Activated CD4-positive, CD25-positive, alpha-beta regulatory T cell treated with anti-CD3 and anti-CD28 coated beads, Interleukin-2, amount 50 U/mL, for 24 hours (primary cell): ENCODE measurements around the gene MPLKIP.
"Not testable (repeated sequence)": the region's sequence is repeated elsewhere in the genome, so short reads cannot be mapped to it uniquely, and the experiment has no call there.

Experiments
- ATAC-seq, 2 donors: fragments of 150-1000 bp; cut with Tn5 transposase; one replicate each; pipeline ENCODE4 v1.10.0; 2021; ENCODE audit warnings: mild to moderate bottlenecking in 1 of 2, moderate library complexity in 1 of 2

Gene MPLKIP

GRCh38 chr7:40134428-40135316 lies at the start of gene MPLKIP, which contains the start of gene SUGCT:
Gene MPLKIP (minus strand): TSS chr7:40134622. CDS start chr7:40134567, 55 bp downstream.
Gene SUGCT (plus strand): TSS chr7:40135005.
- ATAC-seq, result peak; percentile 84 to 85

- no peak for ATAC-seq
Measured at GRCh38 chr7:40182452-40182851, 48.0 kb upstream of the MPLKIP start.

GRCh38 chr7:40177071-40177470 lies 42.6 kb upstream of the MPLKIP start:
- ATAC-seq, result no peak

- ATAC-seq, result no peak
Measured at GRCh38 chr7:40175725-40176510, 41.5 kb upstream of the MPLKIP start.

DNA sequence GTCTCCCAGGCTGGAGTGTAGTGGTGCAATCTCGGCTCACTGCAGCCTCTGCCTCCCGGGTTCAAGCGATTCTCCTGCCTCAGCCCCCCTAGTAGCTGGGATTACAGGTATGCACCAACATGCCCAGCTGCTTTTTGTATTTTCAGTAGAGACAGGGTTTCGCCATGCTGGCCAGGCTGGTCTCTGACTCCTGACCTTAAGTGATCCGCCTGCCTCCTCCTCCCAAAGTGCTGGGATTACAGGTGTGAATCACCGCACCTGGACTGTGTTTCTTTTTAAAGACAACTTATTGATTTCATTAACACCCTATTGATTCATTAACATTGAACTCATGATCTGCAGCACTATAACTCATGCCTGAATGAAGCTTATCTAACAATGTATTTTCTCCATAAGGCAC lies 40.8 kb upstream of the MPLKIP start:
- ATAC-seq, result not testable (repeated sequence)

DNA sequence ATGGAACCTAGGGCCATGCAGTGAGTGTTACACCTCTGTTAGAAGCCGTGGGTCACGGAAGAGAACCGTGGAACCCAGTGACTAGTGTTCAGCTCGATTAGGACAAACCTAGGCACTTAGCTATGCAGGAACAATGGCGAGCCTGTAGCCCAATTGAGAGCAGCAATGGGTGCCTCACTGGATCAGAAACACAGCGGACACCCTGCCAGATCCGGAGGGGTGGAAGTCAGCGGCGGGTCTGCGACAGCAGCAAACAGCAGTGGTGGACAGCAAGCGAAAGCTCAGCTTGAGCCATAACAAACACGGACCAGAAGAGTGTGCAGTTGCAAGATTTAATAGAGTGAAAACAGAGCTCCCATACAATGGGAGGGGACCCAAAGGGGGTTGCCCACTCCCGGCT lies 38.7 kb upstream of the MPLKIP start:
- ATAC-seq, result not testable (repeated sequence)

- not testable (repeated sequence) for ATAC-seq
Measured at GRCh38 chr7:40168266-40168665, 33.8 kb upstream of the MPLKIP start.

- no peak for ATAC-seq
Measured at GRCh38 chr7:40167291-40167690, 32.9 kb upstream of the MPLKIP start.

DNA sequence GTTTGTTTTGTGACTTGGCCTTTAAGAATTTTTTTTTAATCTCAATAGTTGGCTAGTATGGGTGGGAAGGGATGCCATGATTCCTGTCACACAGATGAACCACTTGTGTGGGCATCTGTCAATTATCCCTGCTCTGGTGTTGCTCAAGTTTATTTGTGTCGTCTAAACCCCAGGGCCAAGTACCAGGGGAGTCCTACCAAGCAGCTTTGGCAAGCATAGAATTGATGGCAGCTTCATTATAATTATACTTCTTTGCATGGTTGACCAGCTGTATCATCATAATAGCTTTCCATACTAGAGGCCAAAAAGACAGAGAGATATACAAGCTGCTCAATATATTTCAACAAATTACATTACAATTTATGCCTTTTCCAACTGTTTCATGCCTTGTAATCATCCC lies 30.8 kb upstream of the MPLKIP start:
- ATAC-seq, result no peak

DNA sequence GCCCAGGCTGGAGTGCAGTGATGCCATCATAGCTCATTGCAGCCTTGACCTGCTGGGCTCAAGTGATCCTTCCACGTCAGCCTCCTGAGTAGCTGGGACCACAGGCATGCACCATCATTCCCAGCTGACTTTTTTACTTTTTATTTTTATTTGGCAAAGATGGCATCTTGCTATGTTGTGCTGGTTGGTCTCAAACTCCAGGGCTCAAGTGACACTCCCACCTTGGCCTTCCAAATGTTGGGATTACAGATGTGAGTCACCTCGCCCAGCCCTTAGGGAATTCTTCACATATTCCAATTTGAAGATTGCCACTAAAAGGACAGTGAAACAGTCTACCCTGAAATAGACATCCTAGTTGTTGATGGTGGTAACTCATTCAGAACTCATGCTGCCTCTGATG lies 28.1 kb upstream of the MPLKIP start:
- no peak for ATAC-seq

DNA sequence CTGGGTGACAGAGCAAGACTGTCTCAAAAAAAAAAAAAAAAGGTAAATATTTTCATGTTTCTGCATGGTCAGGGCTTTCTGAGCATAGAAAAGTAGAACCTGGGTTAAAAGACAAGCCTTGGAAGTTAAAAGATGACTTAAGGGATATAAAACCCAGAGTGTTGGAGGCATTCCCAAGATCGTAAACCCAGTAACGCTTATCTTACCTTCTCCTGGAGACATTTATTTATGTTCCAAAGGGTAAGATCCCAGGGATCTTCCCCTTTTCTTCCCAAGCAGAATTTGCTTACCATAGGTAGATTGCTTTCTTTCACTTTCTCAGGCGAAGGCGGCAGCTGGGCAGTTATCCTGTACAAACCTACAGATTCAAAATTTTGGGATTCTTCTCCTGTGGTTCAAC lies 22.6 kb upstream of the MPLKIP start:
- ATAC-seq, result no peak

DNA sequence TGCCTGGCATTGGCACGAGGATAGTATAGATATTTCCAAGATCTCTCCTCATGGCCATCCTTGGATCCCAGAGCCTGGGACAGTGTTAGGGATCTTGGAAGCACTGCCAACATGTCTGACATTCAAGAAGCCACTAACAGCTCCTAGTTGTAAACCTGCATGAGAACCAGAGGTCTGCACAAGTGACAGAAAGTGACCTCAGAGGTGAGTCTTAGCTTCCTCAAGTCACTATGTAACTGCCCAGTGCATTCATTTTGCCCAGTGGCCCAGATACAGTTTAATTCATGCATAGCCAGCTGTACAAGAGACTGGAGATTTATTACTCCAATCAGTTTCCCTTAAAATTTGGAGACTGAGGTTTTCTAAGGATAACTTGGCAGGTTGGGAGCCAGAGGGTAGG lies 17.1 kb upstream of the MPLKIP start:
- no peak for ATAC-seq

DNA sequence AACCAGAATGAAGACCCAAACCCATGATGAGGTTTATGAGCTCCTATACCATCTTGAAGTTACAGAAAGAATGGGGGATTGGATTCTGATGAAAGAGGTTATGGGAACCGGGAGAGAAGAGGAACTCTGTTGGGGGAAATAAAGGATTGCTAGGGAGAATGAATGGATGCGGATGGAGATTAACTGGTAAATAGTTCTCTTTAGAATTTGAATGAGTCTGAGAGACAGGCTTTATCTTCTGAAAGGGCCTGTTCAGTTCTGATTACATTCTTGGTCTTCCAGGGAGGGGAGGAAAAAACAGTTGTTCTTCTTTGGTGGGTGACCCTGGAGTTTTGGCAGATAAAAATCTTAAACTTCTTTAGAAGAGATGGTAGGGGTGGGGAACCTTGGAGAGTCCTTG lies 14.2 kb upstream of the MPLKIP start:
- no peak for ATAC-seq

GRCh38 chr7:40148247-40148580 lies 13.8 kb upstream of the MPLKIP start:
- not testable (repeated sequence) for ATAC-seq

- ATAC-seq, result no peak
Measured at GRCh38 chr7:40147371-40148246, 13.2 kb upstream of the MPLKIP start.

DNA sequence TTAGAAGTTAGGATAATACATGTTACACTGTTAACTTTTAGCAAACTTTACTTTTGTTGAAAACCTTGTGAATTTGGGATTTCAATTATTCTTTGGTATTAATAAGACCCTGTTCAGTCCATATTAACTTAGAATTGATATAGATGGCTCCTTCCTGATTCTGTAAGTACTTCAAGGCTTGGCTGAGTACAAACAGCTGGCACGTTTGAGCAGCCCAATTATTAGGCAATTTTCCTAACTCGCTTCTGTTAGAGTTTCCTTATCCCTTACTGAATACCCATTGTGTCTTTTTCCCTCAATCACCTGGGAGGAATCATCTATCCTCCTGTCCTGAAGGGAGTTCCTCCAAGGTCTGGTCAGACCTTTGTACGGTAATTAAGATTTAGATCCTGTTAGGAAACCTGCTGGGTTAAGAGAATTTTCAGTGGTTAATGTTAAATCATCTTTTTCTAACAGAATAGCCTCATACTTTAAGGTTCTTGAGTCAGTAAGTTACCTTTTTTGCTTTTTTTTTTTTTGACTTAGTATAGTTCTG lies 11.2 kb upstream of the MPLKIP start:
- ATAC-seq, result not testable (repeated sequence)

- not testable (repeated sequence) for ATAC-seq
Measured at GRCh38 chr7:40141916-40142315, 7.5 kb upstream of the MPLKIP start.

- ATAC-seq, result not testable (repeated sequence)
Measured at GRCh38 chr7:40139891-40140290, 5.5 kb upstream of the MPLKIP start.

- ATAC-seq, result no peak
Measured at GRCh38 chr7:40138973-40139372, 4.6 kb upstream of the MPLKIP start.

DNA sequence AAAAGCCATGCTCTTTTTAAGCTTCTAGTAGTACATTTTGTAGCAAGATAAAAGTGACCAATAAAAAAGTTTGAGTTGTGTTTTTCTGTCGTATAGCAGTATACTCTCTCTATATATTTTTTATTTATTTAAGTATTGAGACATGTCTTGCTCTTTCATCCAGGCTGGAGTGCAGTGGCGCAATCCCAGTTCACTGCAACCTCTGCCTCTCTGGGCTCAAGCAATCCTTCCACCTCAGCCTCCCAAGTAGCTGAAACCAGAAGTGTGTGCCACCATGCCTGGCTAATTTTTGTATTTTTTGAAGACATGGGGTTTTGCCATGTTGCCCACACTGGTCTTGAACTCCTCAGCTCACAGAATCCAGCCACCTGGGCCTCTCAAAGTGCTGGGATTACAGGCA lies 3.1 kb upstream of the MPLKIP start:
- no peak for ATAC-seq

DNA sequence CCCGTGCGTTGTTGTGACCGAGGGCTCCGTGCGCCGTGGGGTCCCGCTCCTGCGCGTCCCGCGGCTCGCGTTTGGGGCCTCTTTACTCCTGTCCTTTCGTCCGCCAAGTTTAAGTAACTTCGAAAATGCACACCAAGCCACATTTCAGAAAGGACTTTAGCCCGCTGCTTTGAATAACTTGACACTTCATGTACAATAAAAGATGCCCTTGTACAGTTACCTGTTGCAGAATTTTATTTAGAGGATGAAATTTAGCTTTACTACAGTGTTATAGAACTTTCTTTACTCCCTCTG lies 842 bp upstream of the MPLKIP start:
- peak in 1 of 2 donors; percentile 2 for ATAC-seq

DNA sequence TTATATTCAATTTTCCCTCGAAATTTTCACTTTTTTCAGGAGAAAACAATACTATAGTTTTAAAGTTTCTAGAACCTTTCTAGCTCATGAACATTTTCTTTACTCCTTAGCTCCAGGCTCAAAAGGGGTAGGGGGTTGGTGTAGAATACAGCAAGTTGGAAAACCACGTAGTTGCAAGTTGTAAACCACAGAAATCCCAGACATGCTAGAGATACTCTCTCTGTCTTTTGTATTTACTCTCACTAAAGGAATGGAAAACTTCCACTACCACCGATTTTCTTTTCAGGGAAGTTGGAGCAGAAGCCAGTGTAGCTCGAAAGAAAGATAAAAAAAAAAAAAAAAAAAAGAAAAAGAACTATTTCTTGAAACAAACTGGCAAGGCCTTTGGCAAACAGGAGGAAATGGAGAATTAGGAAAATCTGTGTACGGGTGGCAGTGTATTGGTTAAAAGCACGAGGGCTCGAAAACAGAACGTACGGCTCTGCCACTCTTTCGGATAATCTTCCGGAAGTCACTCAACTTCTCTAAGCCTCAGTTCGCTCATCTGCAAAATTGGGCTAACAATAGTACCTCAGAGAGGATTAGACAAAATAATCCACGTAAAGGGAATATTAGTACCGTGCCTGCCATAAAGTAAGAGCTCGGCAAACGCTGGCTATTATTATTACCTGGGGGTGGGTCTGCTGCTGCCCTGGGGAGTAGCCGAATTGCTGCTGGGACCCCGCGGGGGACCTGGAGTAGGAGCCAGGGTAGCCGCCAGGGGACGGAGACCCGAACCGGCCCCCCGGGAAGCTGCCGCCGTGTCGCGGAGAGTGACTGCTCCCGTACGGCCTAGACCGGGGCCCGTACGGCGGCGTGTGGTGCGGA lies 628 bp downstream of the MPLKIP start:
- peak; percentile 68 to 69 for ATAC-seq
